Keratinocyte (primary cell): ENCODE data around the gene DYNC2I2. TPM values are rescaled to one million over a fixed set of nuclear protein-coding genes. Genes with fewer than 3 reads are reported as not detected.

Experiments used
- DNase-seq: peaks from one replicate; pipeline ENCODE4 v3.0.0-alpha.2; 2011; ENCODE audit warnings: low read depth, missing footprints, low spot score
- FAIRE-seq: peaks from 2 replicates; lab custom pipeline; 2011; peaks lifted over from hg19 to GRCh38; lab: Jason Lieb, UNC
- H2AFZ ChIP-seq: 2 replicates; pipeline ENCODE4 v1.6.0; 2012; ENCODE audit warnings: low read length, control low read depth, inconsistent platforms; ENCODE audit not compliant: control insufficient read depth
- H3K27ac ChIP-seq: 2 replicates; pipeline ENCODE4 v1.5.1; 2011; ENCODE audit warnings: low read length; ENCODE audit not compliant: control insufficient read depth, insufficient read depth
- H3K27me3 ChIP-seq: 3 replicates; pipeline ENCODE4 v1.6.0; 2011; ENCODE audit warnings: low read length; ENCODE audit not compliant: control insufficient read depth, insufficient read depth; ENCODE audit errors: extremely low read depth
- H3K36me3 ChIP-seq, 2 experiments: 2 replicates in 1 of 2; 3 replicates in 1 of 2; pipeline ENCODE4 v1.5.1; 2011; ENCODE audit warnings: low read length in 2 of 2, mild to moderate bottlenecking in 1 of 2; ENCODE audit not compliant: control insufficient read depth in 2 of 2, insufficient read depth in 2 of 2; ENCODE audit errors: extremely low read depth in 1 of 2
- H3K4me1 ChIP-seq: 3 replicates; pipeline ENCODE4 v1.5.1; 2011; ENCODE audit warnings: low read length; ENCODE audit not compliant: control insufficient read depth, insufficient read depth; ENCODE audit errors: extremely low read depth
- H3K4me2 ChIP-seq: 3 replicates; pipeline ENCODE4 v1.6.0; 2011; ENCODE audit warnings: low read depth, low read length; ENCODE audit not compliant: control insufficient read depth, insufficient read depth; ENCODE audit errors: extremely low read depth
- H3K4me3 ChIP-seq, 3 experiments: fragments of 200-600 bp in 1 of 3; sonication (generic) in 1 of 3; 2 replicates in 2 of 3; 3 replicates in 1 of 3; pipeline ENCODE4 v1.5.1; 2011 to 2016; ENCODE audit warnings: low read length in 3 of 3, mild to moderate bottlenecking in 3 of 3, control low read depth in 2 of 3, inconsistent platforms in 1 of 3, low read depth in 1 of 3, mixed read lengths in 1 of 3, mixed run types in 1 of 3, moderate library complexity in 1 of 3; ENCODE audit not compliant: control insufficient read depth in 2 of 3, insufficient read depth in 2 of 3; ENCODE audit errors: extremely low read depth in 1 of 3
- H3K79me2 ChIP-seq: 2 replicates; pipeline ENCODE4 v1.6.0; 2012; ENCODE audit warnings: low read length; ENCODE audit not compliant: control insufficient read depth, insufficient read depth
- H3K9ac ChIP-seq: 3 replicates; pipeline ENCODE4 v1.6.0; 2011; ENCODE audit warnings: low read length; ENCODE audit not compliant: control insufficient read depth, insufficient read depth; ENCODE audit errors: extremely low read depth
- H3K9me1 ChIP-seq: 3 replicates; pipeline ENCODE4 v1.6.0; 2011; ENCODE audit warnings: low read length; ENCODE audit not compliant: control insufficient read depth, insufficient read depth; ENCODE audit errors: extremely low read depth
- H3K9me3 ChIP-seq: 2 replicates; pipeline ENCODE4 v1.5.1; 2012; ENCODE audit warnings: low read depth, low read length; ENCODE audit not compliant: control insufficient read depth
- H4K20me1 ChIP-seq: 3 replicates; pipeline ENCODE4 v1.6.0; 2011; ENCODE audit warnings: low read length; ENCODE audit not compliant: control insufficient read depth, insufficient read depth; ENCODE audit errors: extremely low read depth
- CTCF ChIP-seq, 3 experiments: IDR thresholded peaks in 1 of 3; conservative IDR thresholded peaks in 1 of 3; optimal IDR thresholded peaks in 1 of 3; 2 replicates in 2 of 3; 3 replicates in 1 of 3; pipeline versions ENCODE3 to v1.5.1; 2011; ENCODE audit warnings: low read length in 3 of 3, mild to moderate bottlenecking in 3 of 3, moderate library complexity in 2 of 3, control low read depth in 1 of 3, inconsistent platforms in 1 of 3; ENCODE audit not compliant: insufficient read depth in 2 of 3; ENCODE audit errors: extremely low read depth in 1 of 3
- EZH2 ChIP-seq: IDR thresholded peaks from one replicate; pipeline ENCODE4 v1.6.1; 2012; ENCODE audit warnings: inconsistent platforms, mild to moderate bottlenecking, low read length, moderate library complexity
- dilution Hi-C: fragments of 300-500 bp; cut with MboI; formaldehyde crosslinking; loops from one replicate; pipeline ENCODE4 v1.7.0; 2020; ENCODE audit warnings: low sequenced_read_pairs; ENCODE audit not compliant: extremely low pct_ligation_motif_present
- polyA plus RNA-seq, 5 experiments: library from polyadenylated mRNA; depleted of rRNA in 3 of 5; stranded (reverse) in 3 of 5; stranded (forward) in 1 of 5; unstranded in 1 of 5; fragments of >200 nt; gene quantifications; 1 replicate in 1 of 5; 2 replicates in 3 of 5; 3 replicates in 1 of 5; pipeline versions ENCODE4 v1.2.1 to v1.2.3, GENCODE V29; 2011 to 2012; ENCODE audit warnings: missing spikeins in 2 of 5, low read depth in 1 of 5, low replicate concordance in 1 of 5

The DYNC2I2 gene
- polyA plus RNA-seq, 1 donor (not counting 4 experiments of a cell fraction or from before 2014, with no cell fraction given), result 11.5 TPM

GRCh38 chr9:128610897-128611296, 45.8 kb downstream of the DYNC2I2 start:
- no peaks in the 10 kb centered on the region for H3K79me2 ChIP-seq
- H3K4me1 ChIP-seq, result no peaks in the 10 kb centered on the region
- no peak for FAIRE-seq
- H3K27ac ChIP-seq, result no peak overlapping the region
- no peak overlapping the region for H3K9ac ChIP-seq
- no peak for DNase-seq
- no peaks in the 10 kb centered on the region for H3K9me1 ChIP-seq
- no peak overlapping the region for H3K4me3 ChIP-seq
- dilution Hi-C loops, result no loop called here
- peaks cover 50 to 54% of the 10 kb centered on the region in 2 experiments for H3K36me3 ChIP-seq
- H3K27me3 ChIP-seq, result no peaks in the 10 kb centered on the region
- H4K20me1 ChIP-seq, result peaks cover 2% of the 10 kb centered on the region
- H2AFZ ChIP-seq, result no peak overlapping the region
- TF ChIP-seq CTCF (optimal IDR thresholded peaks at IDR 0.05 in 1 of 3, IDR thresholded peaks at IDR 0.05 in 1 of 3, conservative IDR thresholded peaks at IDR 0.05 in 1 of 3; ENCODE audit: extremely low read depth in 1 of 3, insufficient read depth in 2 of 3, low read length in 3 of 3) (no peak), EZH2 (no peak)
- H3K9me3 ChIP-seq, result no peaks in the 10 kb centered on the region
- H3K4me2 ChIP-seq, result no peak overlapping the region

- dilution Hi-C loops, result no loop called here
- TF ChIP-seq CTCF (optimal IDR thresholded peaks at IDR 0.05 in 1 of 3, IDR thresholded peaks at IDR 0.05 in 1 of 3, conservative IDR thresholded peaks at IDR 0.05 in 1 of 3; ENCODE audit: extremely low read depth in 1 of 3, insufficient read depth in 2 of 3, low read length in 3 of 3) (no peak), EZH2 (no peak)
- no peaks in the 10 kb centered on the region for H3K9me3 ChIP-seq
- FAIRE-seq, result no peak
- no peak overlapping the region for H2AFZ ChIP-seq
- H3K4me2 ChIP-seq, result no peak overlapping the region
- H3K9me1 ChIP-seq, result no peaks in the 10 kb centered on the region
- H3K79me2 ChIP-seq, result no peaks in the 10 kb centered on the region
- peaks cover 53 to 64% of the 10 kb centered on the region in 2 experiments for H3K36me3 ChIP-seq
- no peak for DNase-seq
- peaks cover 2% of the 10 kb centered on the region for H4K20me1 ChIP-seq
- H3K27me3 ChIP-seq, result no peaks in the 10 kb centered on the region
- H3K27ac ChIP-seq, result no peak overlapping the region
- H3K4me3 ChIP-seq, result no peak overlapping the region
- no peaks in the 10 kb centered on the region for H3K4me1 ChIP-seq
- H3K9ac ChIP-seq, result no peak overlapping the region
Observed at GRCh38 chr9:128607642-128608350, 48.9 kb downstream of the DYNC2I2 start.
